SK-N-SH (cell line): ENCODE measurements around the gene DSCAM. TPM values are rescaled to one million over a fixed set of nuclear protein-coding genes. Genes with fewer than 3 reads are reported as not detected.

Experiments
- CTCF ChIA-PET: fragments of 300-600, 350-600 bp; formaldehyde crosslinking; extraction: SDS; loops from one replicate; lab custom pipeline; 2021; lab: Yijun Ruan, JAX
- POLR2A ChIA-PET: fragments of 350-600 bp; sonication (Branson Sonifier 250); formaldehyde crosslinking; extraction: SDS; loops from one replicate; lab custom pipeline; 2020; ENCODE audit warnings: antibody characterized with exemption, inconsistent platforms; lab: Yijun Ruan, JAX
- DNase-seq: peaks from one replicate; pipeline ENCODE4 v3.0.0; 2012
- H2AFZ ChIP-seq: fragments of 200-600 bp; sonication (generic); 2 replicates; pipeline ENCODE4 v1.8.1; 2016; ENCODE audit warnings: antibody characterized with exemption, mild to moderate bottlenecking, low read depth
- H3F3A ChIP-seq: fragments of 200-600 bp; sonication (generic); replicated peaks from 2 replicates; pipeline ENCODE3; 2016; ENCODE audit warnings: antibody characterized with exemption, mild to moderate bottlenecking; ENCODE audit not compliant: insufficient read depth
- H3K27ac ChIP-seq, 2 experiments: fragments of 200-500 bp in 1 of 2; fragments of 200-600 bp in 1 of 2; sonication (Bioruptor generic) in 1 of 2; sonication (generic), shearing (Covaris generic) in 1 of 2; 2 replicates each; pipeline versions ENCODE4 v1.5.1 to v1.6.1; 2014 to 2016; ENCODE audit warnings: low read depth in 2 of 2, inconsistent platforms in 1 of 2, low read length in 1 of 2, mild to moderate bottlenecking in 1 of 2, mixed read lengths in 1 of 2
- H3K27me3 ChIP-seq: fragments of 200-600 bp; sonication (generic), shearing (Covaris generic); 2 replicates; pipeline ENCODE4 v1.6.1; 2016; ENCODE audit warnings: mixed run types; ENCODE audit not compliant: insufficient read depth
- H3K36me3 ChIP-seq, 2 experiments: fragments of 200-500 bp in 1 of 2; fragments of 200-600 bp in 1 of 2; sonication (Bioruptor generic) in 1 of 2; sonication (generic) in 1 of 2; replicated peaks in 1 of 2; 2 replicates each; pipeline versions ENCODE3 to v1.5.1; 2014 to 2016; ENCODE audit warnings: low read length in 1 of 2, mild to moderate bottlenecking in 1 of 2; ENCODE audit not compliant: insufficient read depth in 2 of 2, control insufficient read depth in 1 of 2
- H3K4me1 ChIP-seq, 2 experiments: fragments of 200-500 bp in 1 of 2; fragments of 200-600 bp in 1 of 2; sonication (Bioruptor generic) in 1 of 2; sonication (generic), shearing (Covaris generic) in 1 of 2; 2 replicates each; pipeline versions ENCODE4 v1.5.1 to v1.6.1; 2014 to 2016; ENCODE audit warnings: low read depth in 1 of 2, low read length in 1 of 2, mixed run types in 1 of 2; ENCODE audit not compliant: insufficient read depth in 2 of 2, control insufficient read depth in 1 of 2
- H3K4me2 ChIP-seq: fragments of 200-600 bp; sonication (generic), shearing (Covaris generic); 2 replicates; pipeline ENCODE4 v1.6.1; 2017; ENCODE audit warnings: mixed run types
- H3K4me3 ChIP-seq, 2 experiments: fragments of 200-500 bp in 1 of 2; fragments of 200-600 bp in 1 of 2; sonication (Bioruptor generic) in 1 of 2; sonication (generic), shearing (Covaris generic) in 1 of 2; 2 replicates each; pipeline versions ENCODE4 v1.5.1 to v1.8.1; 2014 to 2016; ENCODE audit warnings: low read depth in 2 of 2, inconsistent platforms in 1 of 2, low read length in 1 of 2, mild to moderate bottlenecking in 1 of 2, mixed read lengths in 1 of 2, moderate library complexity in 1 of 2
- H3K79me2 ChIP-seq: fragments of 200-600 bp; sonication (generic); 2 replicates; pipeline ENCODE4 v1.8.1; 2017; ENCODE audit warnings: mild to moderate bottlenecking; ENCODE audit not compliant: insufficient read depth
- H3K9ac ChIP-seq: fragments of 200-600 bp; sonication (generic); 2 replicates; pipeline ENCODE4 v1.6.1; 2017; ENCODE audit warnings: mixed run types
- H3K9me2 ChIP-seq: fragments of 200-600 bp; sonication (generic); 2 replicates; pipeline ENCODE4 v1.6.1; 2017; ENCODE audit warnings: mixed run types
- H3K9me3 ChIP-seq: fragments of 200-600 bp; sonication (generic); 2 replicates; pipeline ENCODE4 v1.6.1; 2017; ENCODE audit warnings: mixed run types, mild to moderate bottlenecking, moderate library complexity
- H4K20me1 ChIP-seq: fragments of 200-600 bp; sonication (generic); 2 replicates; pipeline ENCODE4 v1.6.1; 2017; ENCODE audit warnings: mild to moderate bottlenecking, mixed run types; ENCODE audit not compliant: insufficient read depth
- CHD2 ChIP-seq: fragments of 150-350 bp; IDR thresholded peaks from 2 replicates; pipeline ENCODE4 v1.6.1; 2018; ENCODE audit warnings: low read length; ENCODE audit not compliant: partially characterized antibody
- FOXJ3 ChIP-seq: sonication (generic); formaldehyde crosslinking; IDR thresholded peaks from 2 replicates; pipeline ENCODE4 v1.5.1; 2020; ENCODE audit warnings: mild to moderate bottlenecking, missing genetic modification reagents
- FOXM1 ChIP-seq: IDR thresholded peaks from 2 replicates; pipeline ENCODE4 v1.4.0; 2012; ENCODE audit warnings: low read depth, mild to moderate bottlenecking
- GATA2 ChIP-seq: sonication (generic); formaldehyde crosslinking; IDR thresholded peaks from 2 replicates; pipeline ENCODE4 v1.5.0; 2020; ENCODE audit warnings: mild to moderate bottlenecking, missing genetic modification reagents
- JUND ChIP-seq: IDR thresholded peaks from 2 replicates; pipeline ENCODE4 v1.4.0; 2012
- MEF2A ChIP-seq: IDR thresholded peaks from 2 replicates; pipeline ENCODE4 v1.4.0; 2012; ENCODE audit warnings: low read depth, borderline replicate concordance
- NFIC ChIP-seq: IDR thresholded peaks from 2 replicates; pipeline ENCODE4 v1.4.0; 2012; ENCODE audit warnings: borderline replicate concordance
- RCOR1 ChIP-seq: fragments of 150-350 bp; IDR thresholded peaks from 2 replicates; pipeline ENCODE4 v1.6.1; 2017; ENCODE audit warnings: antibody characterized with exemption, low read length
- RXRA ChIP-seq: IDR thresholded peaks from 2 replicates; pipeline ENCODE4 v1.4.0; 2012; ENCODE audit warnings: low read depth, mild to moderate bottlenecking, borderline replicate concordance
- SIN3A ChIP-seq: IDR thresholded peaks from 2 replicates; pipeline ENCODE4 v1.6.1; 2012; ENCODE audit warnings: low read depth, mild to moderate bottlenecking, low read length, moderate library complexity, borderline replicate concordance
- SMC3 ChIP-seq: IDR thresholded peaks from 2 replicates; pipeline ENCODE4 v1.6.1; 2012; ENCODE audit warnings: low read depth, low read length, improper control_type of control experiment
- ZBTB33 ChIP-seq: IDR thresholded peaks from 2 replicates; pipeline ENCODE4 v1.4.0; 2012; ENCODE audit warnings: low read depth, borderline replicate concordance
- WGBS: methylation state at CpG from one replicate; pipeline ENCODE4 v1.1.6; 2017; ENCODE audit warnings: low lambda C conversion rate; 5-methylcytosine and 5-hydroxymethylcytosine counted together
- polyA plus RNA-seq, 3 experiments: library from polyadenylated mRNA; depleted of rRNA; stranded (reverse); fragments of >200 nt; gene quantifications; 2 replicates each; pipeline ENCODE4 v1.2.3, GENCODE V29; 2012
- TF ChIP-seq, protein P1 (sequence below): fragments of 200-600 bp; sonication (generic); IDR thresholded peaks from 2 replicates; pipeline ENCODE4 v1.6.1; 2017; ENCODE audit warnings: antibody characterized with exemption, mild to moderate bottlenecking, moderate library complexity

The DSCAM gene
- polyA plus RNA-seq, 1 of the 3 experiments (the other 2 are of a cell fraction): not detected

- Histone ChIP-seq H3F3A (no peaks in the 10 kb centered on the region), H4K20me1 (no peaks in the 10 kb centered on the region), H3K4me1 (no peaks in the 10 kb centered on the region), H3K36me3 (no peaks in the 10 kb centered on the region), H3K4me3 (no peak overlapping the region), H3K9me2 (no peaks in the 10 kb centered on the region), H3K27ac (no peak overlapping the region), H3K27me3 (no peaks in the 10 kb centered on the region), H3K4me2 (no peak overlapping the region), H3K9ac (no peak overlapping the region), H2AFZ (no peak overlapping the region), H3K9me3 (0 out of 2 replicates have a peak, but pooled peaks cover 5% of the 10 kb centered on the region), H3K79me2 (no peaks in the 10 kb centered on the region)
- 5% methylated on average over 3 of the region's 3 CpGs for WGBS
- TF ChIP-seq NFIC: no peak
- no peak for TF ChIP-seq RCOR1
- TF ChIP-seq FOXM1: no peak
- no peak for TF ChIP-seq MEF2A
- no peak for TF ChIP-seq SIN3A
- TF ChIP-seq RXRA: no peak
- TF ChIP-seq ZBTB33: no peak
- no peak for TF ChIP-seq GATA2 (CRISPR knock-in tag)
- TF ChIP-seq, protein P1, sequence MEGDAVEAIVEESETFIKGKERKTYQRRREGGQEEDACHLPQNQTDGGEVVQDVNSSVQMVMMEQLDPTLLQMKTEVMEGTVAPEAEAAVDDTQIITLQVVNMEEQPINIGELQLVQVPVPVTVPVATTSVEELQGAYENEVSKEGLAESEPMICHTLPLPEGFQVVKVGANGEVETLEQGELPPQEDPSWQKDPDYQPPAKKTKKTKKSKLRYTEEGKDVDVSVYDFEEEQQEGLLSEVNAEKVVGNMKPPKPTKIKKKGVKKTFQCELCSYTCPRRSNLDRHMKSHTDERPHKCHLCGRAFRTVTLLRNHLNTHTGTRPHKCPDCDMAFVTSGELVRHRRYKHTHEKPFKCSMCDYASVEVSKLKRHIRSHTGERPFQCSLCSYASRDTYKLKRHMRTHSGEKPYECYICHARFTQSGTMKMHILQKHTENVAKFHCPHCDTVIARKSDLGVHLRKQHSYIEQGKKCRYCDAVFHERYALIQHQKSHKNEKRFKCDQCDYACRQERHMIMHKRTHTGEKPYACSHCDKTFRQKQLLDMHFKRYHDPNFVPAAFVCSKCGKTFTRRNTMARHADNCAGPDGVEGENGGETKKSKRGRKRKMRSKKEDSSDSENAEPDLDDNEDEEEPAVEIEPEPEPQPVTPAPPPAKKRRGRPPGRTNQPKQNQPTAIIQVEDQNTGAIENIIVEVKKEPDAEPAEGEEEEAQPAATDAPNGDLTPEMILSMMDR: no peak
- no peak for TF ChIP-seq SMC3
- ChIA-PET POLR2A (no interaction called here), CTCF (no interaction called here)
- DNase-seq: no peak
Observed at GRCh38 chr21:40803101-40803500, 43.9 kb downstream of the DSCAM start.

DNA sequence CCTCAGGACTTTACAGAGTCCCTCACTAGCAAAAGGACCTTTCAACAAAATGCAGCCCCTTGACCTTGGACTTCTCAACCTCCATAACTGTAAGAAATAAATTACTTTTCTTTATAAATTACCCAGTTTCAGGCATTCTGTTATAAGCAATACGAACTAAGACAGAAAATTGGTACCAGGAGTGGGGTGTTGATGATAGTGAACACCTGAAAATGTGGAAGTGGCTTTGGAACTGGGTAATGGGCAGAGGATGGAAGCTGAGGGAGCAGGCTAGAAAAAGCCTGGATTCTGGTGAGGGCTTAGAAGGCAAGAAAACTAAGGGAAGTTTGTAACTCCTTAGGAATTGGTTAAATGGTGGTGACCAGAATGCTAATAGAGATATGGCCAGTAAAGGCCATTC, 46.8 kb downstream of the DSCAM start:
- no peak for DNase-seq
- Histone ChIP-seq H3K27ac (no peak overlapping the region), H3K27me3 (no peaks in the 10 kb centered on the region), H3K4me1 (no peaks in the 10 kb centered on the region), H3K79me2 (no peaks in the 10 kb centered on the region), H2AFZ (no peak overlapping the region), H3K4me2 (no peak overlapping the region), H3K4me3 (no peak overlapping the region)
- ChIA-PET POLR2A (no interaction called here), CTCF (no interaction called here)
- 4% methylated on average over 1 of the region's 1 CpG for WGBS
- TF ChIP-seq JUND: no peak
- no peak for TF ChIP-seq FOXJ3 (CRISPR knock-in tag)
- TF ChIP-seq CHD2: no peak
- TF ChIP-seq RXRA: no peak
- TF ChIP-seq, all 33 proteins: peak for 0
- Histone ChIP-seq H3F3A (no peaks in the 10 kb centered on the region), H3K9me3 (0 out of 2 replicates have a peak, but pooled peaks cover 5% of the 10 kb centered on the region), H4K20me1 (no peaks in the 10 kb centered on the region), H3K36me3 (no peaks in the 10 kb centered on the region), H3K9me2 (no peaks in the 10 kb centered on the region), H3K9ac (no peak overlapping the region)
